ENCODE results near the gene TMEM179. TPM values are rescaled to one million over a fixed set of nuclear protein-coding genes. Genes with fewer than 3 reads are reported as not detected.

The TMEM179 gene
- total RNA-seq, 1 experiment from 2014 or later, result 11.4 TPM

DNA sequence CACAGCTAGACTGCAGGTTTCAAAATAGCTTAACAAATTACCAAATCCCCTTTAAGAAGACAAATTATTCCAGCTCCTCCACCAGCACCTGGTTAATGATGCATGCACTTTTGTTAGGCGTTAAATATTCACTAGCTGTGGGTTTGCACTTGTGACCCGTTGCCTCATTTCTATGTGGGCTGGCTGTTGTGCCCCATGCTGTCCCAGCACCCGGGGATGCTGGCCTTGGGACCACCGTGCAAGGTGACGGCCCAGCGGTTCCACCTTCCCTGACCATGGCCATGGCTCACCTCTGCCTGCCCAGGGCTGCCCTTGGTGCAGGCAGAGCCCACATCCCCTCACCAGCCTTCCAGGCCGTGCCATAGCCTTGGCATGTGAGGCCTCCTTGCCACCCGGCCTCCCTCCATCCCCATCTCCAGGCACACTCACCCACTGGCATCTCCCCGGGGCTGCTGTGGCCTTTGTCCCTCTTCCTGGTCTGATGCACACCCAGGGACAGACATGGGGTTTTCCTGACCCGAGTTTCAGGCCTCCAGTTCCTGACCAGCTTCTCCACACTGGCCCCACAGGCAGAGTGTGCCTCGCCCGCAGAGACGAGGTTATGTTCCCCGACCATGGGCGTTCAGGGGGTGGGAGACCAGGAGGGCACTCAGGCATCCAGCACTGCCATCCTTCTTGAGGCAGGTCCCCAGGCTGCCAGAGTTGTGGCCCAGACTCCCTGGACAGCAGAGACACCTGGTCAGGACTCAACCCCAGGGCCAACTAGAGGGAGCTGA lies 45.4 kb downstream of the TMEM179 start:
- no peak for DNase-seq
- Histone ChIP-seq H4K5ac (ENCODE audit: insufficient read length, low read depth, low read length) (no peak overlapping the region), H2BK20ac (ENCODE audit: low read depth, low read length, poor library complexity, severe bottlenecking) (no peak overlapping the region), H3K79me1 (ENCODE audit: insufficient read depth, low read depth, low read length, poor library complexity, severe bottlenecking) (no peaks in the 10 kb centered on the region), H4K91ac (ENCODE audit: insufficient read length, low read depth, low read length) (no peak overlapping the region), H3K27me3 (ENCODE audit: insufficient read depth, low read length) (no peaks in the 10 kb centered on the region), H3K14ac (ENCODE audit: insufficient read depth, low read length) (no peak overlapping the region; the same call in 1 of the 2 replicates), H3T11ph (ENCODE audit: low read length) (no peak overlapping the region), H3K23me2 (ENCODE audit: insufficient read length, low read depth, low read length, poor library complexity, severe bottlenecking) (no peaks in the 10 kb centered on the region), H2AFZ (ENCODE audit: low read length) (no peak overlapping the region), H4K8ac (replicated peaks; ENCODE audit: insufficient read length, low read depth, low read length) (no peak overlapping the region), H3K9me3 (ENCODE audit: control insufficient read depth, low read depth, low read length) (no peaks in the 10 kb centered on the region), H2BK15ac (ENCODE audit: low read depth, low read length) (no peak overlapping the region), H3K18ac (ENCODE audit: insufficient read length, low read depth, low read length) (no peak overlapping the region), H3K79me2 (ENCODE audit: insufficient read depth, low read length) (no peaks in the 10 kb centered on the region), H2AK5ac (ENCODE audit: insufficient read length, low read length) (no peak overlapping the region), H3K56ac (ENCODE audit: insufficient read length, low read depth, low read length) (no peak overlapping the region), H2BK12ac (ENCODE audit: insufficient read length, low read depth, low read length) (no peak overlapping the region), H3K4me1 (ENCODE audit: insufficient read depth, low read length) (no peaks in the 10 kb centered on the region), H3K27ac (ENCODE audit: insufficient read length, low read depth, low read length) (no peak overlapping the region), H3K23ac (ENCODE audit: insufficient read length, low read depth, low read length) (no peak overlapping the region), H3K9ac (ENCODE audit: extremely low read depth, insufficient read length, low read length) (no peak overlapping the region), H2BK120ac (ENCODE audit: low read depth, low read length, poor library complexity, severe bottlenecking) (no peak overlapping the region), H3K4me2 (ENCODE audit: insufficient read depth, insufficient read length, low read length) (no peak overlapping the region), H3K4ac (ENCODE audit: low read depth, low read length) (no peak overlapping the region), H4K20me1 (ENCODE audit: control insufficient read depth, insufficient read depth, insufficient read length) (no peaks in the 10 kb centered on the region), H2BK5ac (ENCODE audit: insufficient read length, low read length) (no peak overlapping the region)
- Mint-ChIP-seq H3K9me3 (no peaks in the 10 kb centered on the region; a peak in 1 of 5 replicates), H3K4me1 (peaks cover 0 to 4% of the 10 kb centered on the region in 2 experiments; a peak in 1 of 4 replicates), H3K4me3 (no peak overlapping the region), H3K27ac (no peak overlapping the region; a peak in 1 of 7 replicates), H3K27me3 (ENCODE audit: low read depth) (peaks cover 4% of the 10 kb centered on the region), H3K36me3 (ENCODE audit: insufficient read depth in 1 of 3, low read depth in 3 of 3) (no peaks in the 10 kb centered on the region)
- WGBS (ENCODE audit: extremely low coverage, insufficient read length, low lambda C conversion rate), result no CpG with 5 or more reads among the region's 15 CpGs
- TF ChIP-seq CTCF (conservative IDR thresholded peaks at IDR 0.05), result no peak

All from H9 (cell line).